Activated T-cell treated with anti-CD3 and anti-CD28 coated beads, Interleukin-2, amount 50 U/mL, for 24 hours (primary cell): ENCODE measurements around the gene TMEM26.

ENCODE experiments used
- DNase-seq: peaks from one replicate; pipeline ENCODE4 v3.0.0-alpha.2; 2020
- H3K27ac Mint-ChIP-seq: 2 replicates; pipeline ENCODE4 v1.8.0; 2020; ENCODE audit warnings: mild to moderate bottlenecking, mixed read lengths
- H3K27me3 Mint-ChIP-seq: 2 replicates; pipeline ENCODE4 v1.8.0; 2020; ENCODE audit warnings: mixed read lengths
- H3K36me3 Mint-ChIP-seq: 2 replicates; pipeline ENCODE4 v1.8.0; 2020; ENCODE audit warnings: low read depth, mixed read lengths
- H3K4me1 Mint-ChIP-seq: 2 replicates; pipeline ENCODE4 v1.8.0; 2020; ENCODE audit warnings: low read depth, mixed read lengths
- H3K4me3 Mint-ChIP-seq: 2 replicates; pipeline ENCODE4 v1.8.0; 2020; ENCODE audit warnings: mild to moderate bottlenecking, moderate library complexity, mixed read lengths
- H3K9me3 Mint-ChIP-seq: 2 replicates; pipeline ENCODE4 v1.8.0; 2020; ENCODE audit warnings: mixed read lengths

TMEM26 gene

GRCh38 chr10:61359452-61359851 lies 93.7 kb downstream of the TMEM26 start:
- Mint-ChIP-seq H3K4me3 (no peak overlapping the region), H3K36me3 (no peaks in the 10 kb centered on the region), H3K9me3 (no peaks in the 10 kb centered on the region)

GRCh38 chr10:61357687-61358086 lies 95.5 kb downstream of the TMEM26 start:
- no peak overlapping the region for H3K27ac Mint-ChIP-seq
- no peaks in the 10 kb centered on the region for H3K36me3 Mint-ChIP-seq
- H3K4me1 Mint-ChIP-seq, result no peaks in the 10 kb centered on the region
- DNase-seq, result no peak
- no peaks in the 10 kb centered on the region for H3K27me3 Mint-ChIP-seq
- H3K4me3 Mint-ChIP-seq, result no peak overlapping the region
- no peaks in the 10 kb centered on the region for H3K9me3 Mint-ChIP-seq

More at GRCh38 chr10:61359452-61359851, 93.7 kb downstream of the TMEM26 start:
- DNase-seq, result no peak
- Mint-ChIP-seq H3K27ac (no peak overlapping the region), H3K27me3 (no peaks in the 10 kb centered on the region), H3K4me1 (no peaks in the 10 kb centered on the region)
